ENCODE data around the gene TBXA2R. TPM values are rescaled to one million over a fixed set of nuclear protein-coding genes. Genes with fewer than 3 reads are reported as not detected.

The TBXA2R gene
- total RNA-seq, 1 donor from 2014 or later = 4.4 TPM

- peak; percentile 93 for ATAC-seq
- DNase-seq (ENCODE audit: low spot score) = peak; percentile 96
Observed at GRCh38 chr19:3557461-3558248, 49.0 kb downstream of the TBXA2R start, which contains the start of gene MFSD12. Gene MFSD12, minus strand, starts transcription at chr19:3557586. Its CDS starts 183 bp downstream, at chr19:3557403.

GRCh38 chr19:3556978-3557460 lies 49.7 kb downstream of the TBXA2R start:
- peak; percentile 35 for ATAC-seq
- no peak for DNase-seq (ENCODE audit: low spot score)

- no peak for DNase-seq (ENCODE audit: low spot score)
- ATAC-seq = no peak
Observed at GRCh38 chr19:3556423-3556977, 50.2 kb downstream of the TBXA2R start.

GRCh38 chr19:3555653-3556422 lies 50.8 kb downstream of the TBXA2R start:
- ATAC-seq = no peak
- no peak for DNase-seq (ENCODE audit: low spot score)

GRCh38 chr19:3554254-3555083 lies 52.2 kb downstream of the TBXA2R start:
- ATAC-seq (no peak), DNase-seq (ENCODE audit: low spot score) (no peak)

GRCh38 chr19:3551792-3552095 lies 54.9 kb downstream of the TBXA2R start:
- DNase-seq (ENCODE audit: low spot score) (no peak), ATAC-seq (no peak)

GRCh38 chr19:3550947-3551791 lies 55.5 kb downstream of the TBXA2R start:
- no peak for ATAC-seq
- no peak for DNase-seq (ENCODE audit: low spot score)

GRCh38 chr19:3549816-3550215 lies 56.9 kb downstream of the TBXA2R start:
- no peak for DNase-seq (ENCODE audit: low spot score)
- ATAC-seq = no peak

- ATAC-seq (no peak), DNase-seq (ENCODE audit: low spot score) (no peak)
Observed at GRCh38 chr19:3548606-3549005, 58.1 kb downstream of the TBXA2R start.

- no peak for ATAC-seq
- no peak for DNase-seq (ENCODE audit: low spot score)
Observed at GRCh38 chr19:3547767-3548282, 58.9 kb downstream of the TBXA2R start.

GRCh38 chr19:3547301-3547731 lies 59.4 kb downstream of the TBXA2R start:
- ATAC-seq (no peak), DNase-seq (ENCODE audit: low spot score) (no peak)

GRCh38 chr19:3546119-3546518 lies 60.6 kb downstream of the TBXA2R start:
- ATAC-seq (peak; percentile 42), DNase-seq (ENCODE audit: low spot score) (no peak)

- no peak for DNase-seq (ENCODE audit: low spot score)
- no peak for ATAC-seq
Observed at GRCh38 chr19:3545669-3546034, 61.0 kb downstream of the TBXA2R start.

GRCh38 chr19:3544742-3545668 lies 61.7 kb downstream of the TBXA2R start:
- DNase-seq (ENCODE audit: low spot score) (peak; percentile 79), ATAC-seq (peak; percentile 84)

Data from left lobe of liver (tissue), 2 donors.